ENCODE measurements around the gene KIRREL3. TPM values are rescaled to one million over a fixed set of nuclear protein-coding genes. Genes with fewer than 3 reads are reported as not detected.

KIRREL3 gene
- total and polyA plus RNA-seq, 2 of the 4 experiments (the other 2 are of a cell fraction) = 10.9 to 15.9 TPM

DNA sequence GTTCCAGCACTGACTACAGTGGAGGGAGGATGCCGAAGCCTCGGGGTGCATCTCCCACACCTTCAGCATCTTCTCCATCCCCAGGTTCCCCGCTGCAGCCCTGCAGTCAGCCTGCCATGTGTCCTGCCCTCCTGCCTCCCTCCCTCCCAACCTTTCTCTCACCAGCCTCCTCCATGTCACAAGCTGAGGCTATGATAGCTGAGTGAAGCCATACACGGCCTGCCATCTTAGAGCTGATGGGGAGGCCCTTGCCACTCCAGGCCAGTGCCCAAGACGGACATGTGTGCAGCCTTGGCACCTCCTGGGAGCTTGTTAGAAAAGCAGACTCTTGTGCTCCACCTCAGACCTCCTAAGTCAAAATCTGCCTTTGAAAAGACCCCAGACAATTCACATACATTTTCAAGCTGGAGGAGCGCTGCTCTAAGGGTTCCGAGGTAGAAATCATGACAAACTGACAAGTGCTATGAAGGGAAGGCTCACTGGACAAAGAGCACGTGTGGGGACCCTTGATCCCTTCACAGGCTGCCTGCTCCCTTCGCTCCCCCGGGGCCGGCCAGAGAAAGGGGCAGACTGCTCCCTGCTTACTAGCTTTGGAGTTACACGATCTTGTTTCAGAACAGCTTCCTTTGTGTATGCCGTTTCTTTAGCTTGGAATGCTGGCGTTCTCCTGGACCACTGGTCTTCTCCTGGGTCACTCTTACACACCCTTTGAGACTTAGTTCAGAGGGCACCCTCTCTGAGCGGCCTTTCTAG is 521.2 kb downstream of the KIRREL3 start:
- dilution Hi-C loops (cut with HindIII; ENCODE audit: low sequenced_read_pairs, unreplicated experiment) = no loop called here
- DNase-seq (no peak), ATAC-seq (ENCODE audit: low read depth) (no peak)
- Histone ChIP-seq H2BK20ac (ENCODE audit: low read depth, low read length) (no peak overlapping the region), H3K9me1 (ENCODE audit: insufficient read depth, low read length) (peaks cover 4% of the 10 kb centered on the region; the same call in 1 of the 2 replicates), H2BK120ac (ENCODE audit: low read depth, low read length) (no peak overlapping the region), H3K18ac (ENCODE audit: low read depth, low read length) (no peak overlapping the region), H2AK5ac (ENCODE audit: low read depth, low read length) (no peak overlapping the region), H3K4me1 (ENCODE audit: control insufficient read depth, insufficient read depth, low read length) (peaks cover 11% of the 10 kb centered on the region), H3K27me3 (ENCODE audit: control insufficient read depth, insufficient read depth, low read length) (no peaks in the 10 kb centered on the region), H2BK15ac (ENCODE audit: low read depth, low read length) (no peak overlapping the region), H2AK9ac (replicated peaks; ENCODE audit: low read depth, low read length, poor library complexity) (peak overlapping the region; percentile 70), H3K9ac (ENCODE audit: low read depth, low read length) (no peak overlapping the region), H2AFZ (replicated peaks; ENCODE audit: low read length, poor library complexity) (no peak overlapping the region), H4K91ac (ENCODE audit: insufficient read depth, low read depth, low read length) (no peak overlapping the region; the same call in 1 of the 2 replicates), H3K79me1 (ENCODE audit: low read depth in 1 of 2, low read length in 2 of 2) (no peaks in the 10 kb centered on the region), H3K36me3 (ENCODE audit: control insufficient read depth, insufficient read depth, low read length) (no peaks in the 10 kb centered on the region), H4K8ac (ENCODE audit: low read depth in 2 of 2, low read length in 2 of 2) (peak overlapping the region; percentile 31 to 73; a peak in 1 of 4 replicates), H3K27ac (ENCODE audit: insufficient read depth, low read length) (no peak overlapping the region), H3K14ac (replicated peaks; ENCODE audit: low read depth, low read length) (no peak overlapping the region), H3K9me3 (ENCODE audit: control insufficient read depth, insufficient read depth, low read length) (no peaks in the 10 kb centered on the region), H3K56ac (ENCODE audit: extremely low read depth, insufficient read depth, low read length) (no peak overlapping the region), H3K4me2 (ENCODE audit: low read depth, low read length) (no peak overlapping the region), H3K4me3 (ENCODE audit: insufficient read depth, low read depth, low read length) (no peak overlapping the region), H3K4ac (ENCODE audit: low read depth, low read length) (peak overlapping the region; percentile 29; the same call in 1 of the 2 replicates), H4K5ac (ENCODE audit: low read depth, low read length) (no peak overlapping the region), H4K20me1 (ENCODE audit: insufficient read depth, low read length) (no peaks in the 10 kb centered on the region), H2BK5ac (ENCODE audit: low read depth, low read length, poor library complexity, severe bottlenecking) (no peak overlapping the region), H3K23ac (ENCODE audit: low read depth, low read length) (no peak overlapping the region; the same call in 1 of the 2 replicates)
- BruUV-seq (replicated peaks) = no TSS peak
- POLR2A ChIA-PET (ENCODE audit: unreplicated experiment) = no interaction called here
- WGBS, 2 experiments (ENCODE audit: extremely low coverage in 2 of 2, insufficient read length in 1 of 2) = 85% methylated on average over 13 of the region's 15 CpGs; no CpG with 5 or more reads in 1 of the 2 experiments
- in situ Hi-C loops (cut with MboI; ENCODE audit: low sequenced_read_pairs) = no loop called here
- intact Hi-C loops (cut with micrococcal nuclease) = no loop called here
- CTCF ChIA-PET = interaction anchor here (2.2 to 2.4 kb wide), 2 partner anchors 10 to 169 kb away, joined by 11 to 35 read pairs; no protein-coding TSS in a partner anchor
- TF ChIP-seq CHD1 (IDR thresholded peaks at IDR 0.05; ENCODE audit: low read depth, low read length) (no peak), RCOR1 (IDR thresholded peaks at IDR 0.05; ENCODE audit: insufficient replicate concordance, low read length) (no peak)

All from IMR-90 (cell line).